HepG2 (cell line): ENCODE data around the gene LRRC45. TPM values are rescaled to one million over a fixed set of nuclear protein-coding genes. Genes with fewer than 3 reads are reported as not detected.

Experiments used
- AGO1 ChIP-seq: fragments of 200-400 bp; formaldehyde crosslinking; IDR thresholded peaks from 2 replicates; pipeline ENCODE4 v1.6.1; 2017; ENCODE audit warnings: mild to moderate bottlenecking, low read depth, low read length, moderate library complexity; ENCODE audit not compliant: poor library complexity, severe bottlenecking
- BORCS8-MEF2B ChIP-seq: sonication (generic); formaldehyde crosslinking; IDR thresholded peaks from 2 replicates; pipeline ENCODE4 v1.8.0; 2022; ENCODE audit warnings: mild to moderate bottlenecking, missing genetic modification reagents
- CBX5 ChIP-seq: sonication (generic); formaldehyde crosslinking; IDR thresholded peaks from 2 replicates; pipeline ENCODE4 v1.4.0; 2020; ENCODE audit warnings: missing genetic modification reagents, borderline replicate concordance
- FOXA3 ChIP-seq: IDR thresholded peaks from 2 replicates; pipeline ENCODE4 v1.6.1; 2016; ENCODE audit warnings: missing genetic modification reagents, missing compliant biosample characterization
- FOXK2 ChIP-seq: fragments of 450-650 bp; IDR thresholded peaks from 2 replicates; pipeline ENCODE4 v1.6.1; 2016
- GMEB1 ChIP-seq: sonication (generic); formaldehyde crosslinking; IDR thresholded peaks from 2 replicates; pipeline ENCODE4 v1.5.1; 2020; ENCODE audit warnings: missing genetic modification reagents, mild to moderate bottlenecking, borderline replicate concordance
- GZF1 ChIP-seq: sonication (generic); formaldehyde crosslinking; IDR thresholded peaks from 2 replicates; pipeline ENCODE4 v1.5.1; 2020; ENCODE audit warnings: mild to moderate bottlenecking, missing genetic modification reagents
- MNT ChIP-seq: fragments of 450-650 bp; IDR thresholded peaks from 2 replicates; pipeline ENCODE4 v1.6.1; 2016
- MYNN ChIP-seq: sonication (generic); formaldehyde crosslinking; IDR thresholded peaks from 2 replicates; pipeline ENCODE4 v1.4.0; 2020; ENCODE audit warnings: mild to moderate bottlenecking, low read depth, missing genetic modification reagents
- PAF1 ChIP-seq: IDR thresholded peaks from 2 replicates; pipeline ENCODE4 v1.6.1; 2016; ENCODE audit warnings: missing genetic modification reagents, missing compliant biosample characterization
- POLR2AphosphoS2 ChIP-seq: IDR thresholded peaks from 2 replicates; pipeline ENCODE4 v1.6.1; 2011; ENCODE audit warnings: low read depth, low read length, improper control_type of control experiment
- POLR2AphosphoS5 ChIP-seq: IDR thresholded peaks from 2 replicates; pipeline ENCODE4 v1.6.1; 2012; ENCODE audit warnings: low read depth, low read length
- PREB ChIP-seq: sonication (generic); formaldehyde crosslinking; IDR thresholded peaks from 2 replicates; pipeline ENCODE4 v1.4.0; 2020; ENCODE audit warnings: missing genetic modification reagents
- RFX1 ChIP-seq: fragments of 450-650 bp; IDR thresholded peaks from 2 replicates; pipeline ENCODE4 v1.6.1; 2017
- RFXANK ChIP-seq: IDR thresholded peaks from 2 replicates; pipeline ENCODE4 v1.6.1; 2016
- SIN3A ChIP-seq: IDR thresholded peaks from 2 replicates; pipeline ENCODE4 v1.6.1; 2011; ENCODE audit warnings: low read depth, mild to moderate bottlenecking, control low read depth, low read length, borderline replicate concordance
- TP53 ChIP-seq: sonication (generic); formaldehyde crosslinking; conservative IDR thresholded peaks from 2 replicates; pipeline ENCODE4 v1.4.0; 2020; ENCODE audit warnings: missing genetic modification reagents
- ZBTB2 ChIP-seq: sonication (generic); formaldehyde crosslinking; IDR thresholded peaks from 2 replicates; pipeline ENCODE4 v1.8.0; 2022; ENCODE audit warnings: low read depth, missing genetic modification reagents
- ZFYVE20 ChIP-seq: sonication (generic); formaldehyde crosslinking; IDR thresholded peaks from 2 replicates; pipeline ENCODE4 v1.8.0; 2023; ENCODE audit warnings: low read depth, mild to moderate bottlenecking, moderate library complexity, missing genetic modification reagents, borderline replicate concordance
- ZNF251 ChIP-seq: sonication (generic); formaldehyde crosslinking; IDR thresholded peaks from 2 replicates; pipeline ENCODE4 v1.9.0; 2021; ENCODE audit warnings: mild to moderate bottlenecking, missing genetic modification reagents
- ZNF253 ChIP-seq: sonication (generic); formaldehyde crosslinking; IDR thresholded peaks from 2 replicates; pipeline ENCODE4 v1.8.0; 2022; ENCODE audit warnings: mild to moderate bottlenecking, missing genetic modification reagents, borderline replicate concordance
- ZNF574 ChIP-seq: sonication (generic); formaldehyde crosslinking; IDR thresholded peaks from 2 replicates; pipeline ENCODE4 v1.4.0; 2020; ENCODE audit warnings: missing genetic modification reagents
- polyA plus RNA-seq, 8 experiments: library from polyadenylated mRNA; depleted of rRNA in 3 of 8; stranded (reverse) in 7 of 8; unstranded in 1 of 8; fragments of >200 nt; fragmentation: Illumina TruSeq in 4 of 8; extraction: Trizol in 4 of 8; gene quantifications; 2 replicates each; pipeline versions ENCODE4 v1.2.1 to v1.2.3, GENCODE V29; 2011 to 2016; ENCODE audit warnings: low read depth in 4 of 8, missing spikeins in 1 of 8, mixed read lengths in 1 of 8; ENCODE audit not compliant: insufficient read depth in 1 of 8
- total RNA-seq, 5 experiments: library from RNA; depleted of rRNA; stranded (reverse); fragments of >200 nt; fragmentation: Illumina TruSeq; extraction: Trizol; gene quantifications; 2 replicates each; pipeline ENCODE4 v1.2.3, GENCODE V29; 2016; ENCODE audit warnings: low read depth in 1 of 5

LRRC45 gene
- total and polyA plus RNA-seq, 2 of the 13 experiments (the other 11 are each of a cell fraction or from before 2014, with no cell fraction given) = 11.6 to 48.1 TPM

- TF ChIP-seq ZBTB2 (CRISPR knock-in tag) (no peak), MYNN (CRISPR knock-in tag) (peak; percentile 78; the same call in 1 of the 2 replicates), BORCS8-MEF2B (no peak; the same call in 1 of the 2 replicates), RFX1 (no peak), PREB (no peak), PAF1 (CRISPR knock-in tag) (no peak), GZF1 (CRISPR knock-in tag) (no peak), GMEB1 (CRISPR knock-in tag) (no peak), FOXK2 (no peak), MNT (no peak), FOXA3 (no peak), ZNF251 (CRISPR knock-in tag) (no peak), ZNF253 (no peak), ZFYVE20 (0 out of 2 replicates have a peak, but pooled peaks have one; percentile 76), TP53 (no peak), ZNF574 (CRISPR knock-in tag) (peak; percentile 72; the same call in 1 of the 2 replicates), POLR2AphosphoS5 (peak; percentile 65), RFXANK (CRISPR knock-in tag) (0 out of 2 replicates have a peak, but pooled peaks have one; percentile 20), POLR2AphosphoS2 (no peak), SIN3A (peak; percentile 71; the same call in 1 of the 2 replicates), AGO1 (peak; percentile 99), CBX5 (CRISPR knock-in tag) (0 out of 2 replicates have a peak, but pooled peaks have one; percentile 15)
These were observed 660 bp upstream of the LRRC45 start, which contains the start of gene CENPX (continued) for GRCh38 chr17:82022310-82022980.
